Activated CD4-positive, alpha-beta T cell treated with anti-CD3 and anti-CD28 coated beads for 24 hours (primary cell): ENCODE data around the gene NVL.

ENCODE experiments used
- DNase-seq, 2 donors: peaks; one replicate each; pipeline ENCODE4 v3.0.0-alpha.2; 2020; ENCODE audit warnings: low read depth in 2 of 2

Gene NVL

GRCh38 chr1:224199679-224200078, 130.3 kb downstream of the NVL start:
- DNase-seq: no peak

- no peak for DNase-seq
Observed at GRCh38 chr1:224198572-224198971, 131.4 kb downstream of the NVL start.

GRCh38 chr1:224196813-224197600, 133.0 kb downstream of the NVL start:
- no peak for DNase-seq

GRCh38 chr1:224193319-224193966, 136.5 kb downstream of the NVL start:
- DNase-seq: no peak

- no peak for DNase-seq
Observed at GRCh38 chr1:224192082-224192788, 137.7 kb downstream of the NVL start.

DNA sequence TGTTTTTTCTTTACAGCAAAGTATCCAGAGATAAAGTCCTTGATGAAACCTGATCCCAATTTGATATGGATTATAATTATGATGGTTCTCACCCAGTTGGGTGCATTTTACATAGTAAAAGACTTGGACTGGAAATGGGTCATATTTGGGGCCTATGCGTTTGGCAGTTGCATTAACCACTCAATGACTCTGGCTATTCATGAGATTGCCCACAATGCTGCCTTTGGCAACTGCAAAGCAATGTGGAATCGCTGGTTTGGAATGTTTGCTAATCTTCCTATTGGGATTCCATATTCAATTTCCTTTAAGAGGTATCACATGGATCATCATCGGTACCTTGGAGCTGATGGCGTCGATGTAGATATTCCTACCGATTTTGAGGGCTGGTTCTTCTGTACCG, 140.4 kb downstream of the NVL start:
- no peak for DNase-seq

GRCh38 chr1:224188286-224188685, 141.7 kb downstream of the NVL start:
- no peak for DNase-seq

GRCh38 chr1:224185208-224185607, 144.8 kb downstream of the NVL start:
- no peak for DNase-seq

DNA sequence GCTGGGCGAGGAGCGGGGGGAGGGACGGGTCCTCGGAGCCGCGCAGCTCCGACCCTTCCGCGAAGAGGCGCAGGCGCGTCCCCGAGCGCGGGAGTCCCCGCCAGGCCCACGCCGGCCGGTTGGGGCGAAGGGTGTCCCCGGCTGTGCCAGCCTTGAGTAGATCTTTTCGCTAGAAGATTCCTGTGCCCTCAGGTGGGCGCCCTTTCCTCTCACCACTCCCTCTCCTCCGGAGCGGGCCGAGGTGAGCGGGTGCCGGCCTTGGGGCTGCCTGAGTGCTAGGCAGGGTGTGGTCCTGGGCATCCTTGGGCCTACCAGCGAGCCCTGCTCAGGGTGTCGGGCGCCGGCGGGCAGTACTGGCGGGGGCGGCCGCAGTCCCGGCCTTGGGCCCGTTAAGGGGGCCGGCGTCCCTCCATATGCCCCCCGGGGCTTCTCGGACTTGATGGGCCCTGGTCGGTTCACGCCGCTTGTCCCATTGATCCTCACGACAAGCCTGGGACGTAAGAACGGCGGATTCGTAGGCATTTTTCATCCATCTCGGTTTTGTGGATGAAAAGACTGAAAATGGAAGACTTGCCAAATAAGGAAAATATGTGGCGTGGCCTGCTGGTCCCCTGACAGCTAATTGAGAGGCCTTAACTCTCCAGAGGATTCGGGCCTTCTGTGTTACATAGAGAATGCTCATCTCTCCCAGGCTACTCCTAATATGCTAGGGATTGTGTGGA, 146.2 kb downstream of the NVL start:
- DNase-seq: peak; percentile 27 to 50

GRCh38 chr1:224182866-224183590, 146.9 kb downstream of the NVL start, which contains the start of gene DEGS1:
Gene DEGS1 (plus strand): TSS chr1:224183240. CDS start chr1:224183337, 97 bp downstream.
- peak; percentile 63 to 72 for DNase-seq

DNA sequence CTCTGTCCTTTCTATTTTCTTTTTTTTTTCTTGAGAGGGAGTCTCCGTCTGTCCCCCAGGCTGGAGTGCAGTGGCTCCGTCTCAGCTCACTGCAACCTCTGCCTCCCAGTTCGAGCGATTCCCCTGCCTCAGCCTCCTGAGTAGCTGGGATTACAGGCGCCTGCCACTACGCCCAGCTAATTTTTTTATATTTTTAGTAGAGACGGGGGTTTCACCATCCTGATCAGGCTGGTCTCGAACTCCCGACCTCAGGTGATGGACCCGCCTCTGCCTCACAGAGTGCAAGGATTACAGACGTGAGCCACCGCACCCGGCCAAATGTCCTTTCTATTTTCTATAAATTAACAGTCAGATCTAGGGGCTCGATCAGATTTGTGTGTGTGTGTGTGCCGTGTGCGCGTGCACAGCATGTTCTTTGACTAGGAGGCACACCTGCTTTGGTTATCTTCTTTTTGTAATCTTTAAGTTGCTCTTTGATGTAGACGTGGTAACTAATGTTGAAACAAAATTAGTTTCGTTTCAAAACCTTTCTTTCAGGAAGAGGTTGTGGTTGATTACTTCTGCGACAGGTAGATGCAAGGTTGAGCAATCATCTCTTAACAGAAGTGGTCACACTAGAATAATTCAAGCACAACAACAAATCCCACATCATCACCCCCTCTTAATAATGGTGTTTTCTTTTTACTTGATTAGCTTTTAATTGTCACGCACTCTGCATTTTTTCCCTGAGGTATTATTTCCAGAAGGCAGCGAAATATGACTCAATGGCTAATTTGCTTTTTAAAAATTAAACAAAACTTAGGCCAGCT, 147.7 kb downstream of the NVL start:
- DNase-seq: peak; percentile 30 to 31

- no peak for DNase-seq
Observed at GRCh38 chr1:224181453-224181810, 148.5 kb downstream of the NVL start.

DNA sequence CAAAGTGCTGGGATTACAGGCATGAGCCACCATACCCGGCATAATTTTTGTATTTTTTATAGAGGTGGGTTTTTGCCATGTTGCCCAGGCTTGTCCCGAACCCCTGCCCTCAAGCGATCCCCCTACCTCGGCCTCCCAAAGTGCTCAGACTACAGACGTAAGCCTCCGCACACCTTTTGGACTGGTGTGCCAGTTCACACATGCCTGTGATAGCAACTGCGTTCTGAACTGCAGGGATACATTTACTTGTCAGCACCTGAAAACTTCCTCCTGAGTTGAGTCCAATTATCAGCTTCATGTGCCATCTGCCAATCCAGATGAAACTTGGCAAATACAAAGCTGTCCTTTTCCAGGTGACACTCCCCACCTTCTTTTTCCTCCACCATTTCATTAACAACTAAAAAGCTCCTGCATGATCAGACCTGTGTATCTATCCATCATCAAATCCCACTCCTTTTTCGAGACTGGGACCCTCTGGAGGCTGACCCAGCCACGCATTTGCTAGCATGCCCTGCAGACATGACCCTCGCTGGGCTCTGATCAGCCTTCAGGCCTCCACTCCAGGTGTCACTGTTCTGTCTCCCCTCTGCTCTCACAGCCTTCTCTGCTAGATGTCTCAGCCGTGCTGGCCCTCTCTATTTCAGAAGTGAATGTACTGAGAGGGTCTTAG, 149.1 kb downstream of the NVL start:
- no peak for DNase-seq

DNA sequence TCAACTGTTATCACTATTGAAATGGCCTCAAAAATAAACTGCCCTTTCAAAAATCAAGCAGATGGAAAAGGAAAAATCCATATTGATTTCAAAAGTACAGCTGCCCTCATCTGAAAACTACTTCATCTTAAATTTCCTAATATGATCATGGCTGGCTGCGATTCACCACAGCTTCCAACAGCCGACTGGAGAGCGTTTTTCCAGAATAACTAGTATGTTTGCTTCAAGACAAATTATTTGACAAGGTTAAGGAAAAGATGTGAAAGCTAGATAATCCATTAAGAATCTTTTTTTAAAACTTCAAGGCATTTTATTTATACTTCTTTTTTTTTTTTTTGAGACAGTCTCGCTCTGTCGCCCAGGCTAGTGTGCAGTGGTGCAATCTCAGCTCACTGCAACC, 151.1 kb downstream of the NVL start:
- DNase-seq: no peak

- DNase-seq: no peak
Observed at GRCh38 chr1:224177356-224177999, 152.5 kb downstream of the NVL start.
